GM12878 (cell line): Measurements from ENCODE around the gene ADGRA3. TPM values are rescaled to one million over a fixed set of nuclear protein-coding genes. Genes with fewer than 3 reads are reported as not detected.
A peak's percentile ranks its signal among the peaks of the same experiment; 100 is the strongest.

Source experiments
- ATAC-seq: fragments of 200-7000 bp; cut with Tn5 transposase; 3 replicates; pipeline ENCODE4 v1.9.1; 2020; ENCODE audit warnings: mild to moderate bottlenecking, moderate library complexity
- BruUV-seq: library from RNA; stranded (reverse); fragments of 400-500 nt; replicated peaks from 2 replicates; lab custom pipeline; 2021; lab: Mats Ljungman, UMichigan
- CTCF ChIA-PET: fragments of 300-600 bp; sonication (Branson Sonifier 250); formaldehyde crosslinking; extraction: SDS; loops from one replicate; lab custom pipeline; 2021; ENCODE audit warnings: inconsistent platforms; lab: Yijun Ruan, JAX
- POLR2A ChIA-PET: fragments of 350-600 bp; formaldehyde crosslinking; extraction: SDS; loops from one replicate; lab custom pipeline; 2021; ENCODE audit warnings: inconsistent platforms; lab: Charles Lee
- RAD21 ChIA-PET: fragments of 300-600 bp; sonication (Branson Sonifier 250); formaldehyde crosslinking; loops from one replicate; lab custom pipeline; 2023; ENCODE audit warnings: antibody characterized with exemption; ENCODE audit not compliant: unreplicated experiment; lab: Charles Lee
- SMC1A ChIA-PET: fragments of 300-600 bp; sonication (Branson Sonifier 250); formaldehyde crosslinking; loops from one replicate; lab custom pipeline; 2023; ENCODE audit not compliant: unreplicated experiment, uncharacterized antibody; lab: Charles Lee
- DNase-seq: peaks from one replicate; pipeline ENCODE4 v3.0.0-alpha.2; 2011; ENCODE audit warnings: low read depth, low spot score
- FAIRE-seq: peaks from 3 replicates; lab custom pipeline; 2011; peaks lifted over from hg19 to GRCh38; lab: Jason Lieb, UNC
- H2AFZ ChIP-seq: 2 replicates; pipeline ENCODE4 v1.6.0; 2011; ENCODE audit warnings: low read depth, low read length, control low read depth; ENCODE audit not compliant: control insufficient read depth
- H3K27ac ChIP-seq: 2 replicates; pipeline ENCODE4 v1.5.1; 2011; ENCODE audit warnings: control low read depth; ENCODE audit not compliant: control insufficient read depth, insufficient read depth
- H3K27me3 ChIP-seq, 2 experiments: replicated peaks in 1 of 2; 2 replicates each; pipeline versions ENCODE4 v1.6.0 to v1.6.1; 2011; ENCODE audit warnings: low read length in 1 of 2; ENCODE audit not compliant: control insufficient read depth in 2 of 2, insufficient read depth in 2 of 2
- H3K36me3 ChIP-seq, 2 experiments: 2 replicates each; pipeline ENCODE4 v1.5.1; 2011; ENCODE audit warnings: low read length in 1 of 2; ENCODE audit not compliant: control insufficient read depth in 2 of 2, insufficient read depth in 2 of 2
- H3K4me1 ChIP-seq: 2 replicates; pipeline ENCODE4 v1.6.1; 2011; ENCODE audit warnings: mild to moderate bottlenecking, low read length, moderate library complexity, mixed read lengths; ENCODE audit not compliant: control insufficient read depth, insufficient read depth
- H3K4me2 ChIP-seq: 2 replicates; pipeline ENCODE4 v1.6.0; 2011; ENCODE audit warnings: control low read depth; ENCODE audit not compliant: control insufficient read depth, insufficient read depth
- H3K4me3 ChIP-seq: fragments of 200-600 bp; sonication (generic); 2 replicates; pipeline ENCODE4 v1.5.1; 2016
- H3K79me2 ChIP-seq: 2 replicates; pipeline ENCODE4 v1.6.0; 2011; ENCODE audit warnings: low read length; ENCODE audit not compliant: control insufficient read depth, insufficient read depth
- H3K9ac ChIP-seq: 2 replicates; pipeline ENCODE4 v1.8.0; 2011; ENCODE audit warnings: low read length, control low read depth, mixed read lengths; ENCODE audit not compliant: control insufficient read depth, insufficient read depth
- H3K9me3 ChIP-seq: replicated peaks from 3 replicates; pipeline ENCODE4 v1.5.1; 2011; ENCODE audit warnings: mild to moderate bottlenecking, low read length; ENCODE audit not compliant: control insufficient read depth, insufficient read depth
- H4K20me1 ChIP-seq: 2 replicates; pipeline ENCODE4 v1.6.0; 2011; ENCODE audit not compliant: control insufficient read depth, insufficient read depth
- CHD1 ChIP-seq: IDR thresholded peaks from 2 replicates; pipeline ENCODE4 v1.6.1; 2012; ENCODE audit warnings: low read depth, low read length, improper control_type of control experiment
- MLLT1 ChIP-seq: fragments of 450-650 bp; IDR thresholded peaks from 2 replicates; pipeline ENCODE4 v1.6.1; 2016; ENCODE audit warnings: mild to moderate bottlenecking
- MXI1 ChIP-seq: fragments of 150-350 bp; IDR thresholded peaks from 2 replicates; pipeline ENCODE4 v1.6.1; 2011; ENCODE audit warnings: low read depth, mild to moderate bottlenecking, inconsistent platforms, low read length, improper control_type of control experiment
- NRF1 ChIP-seq: conservative IDR thresholded peaks from 2 replicates; pipeline ENCODE4 v1.6.1; 2011; ENCODE audit warnings: mild to moderate bottlenecking, low read depth, low read length, improper control_type of control experiment
- POLR2A ChIP-seq: IDR thresholded peaks from 2 replicates; pipeline ENCODE4 v1.6.1; 2011; ENCODE audit warnings: low read depth, mild to moderate bottlenecking, low read length
- WGBS: methylation state at CpG from one replicate; pipeline ENCODE4 v1.1.6; 2016; ENCODE audit warnings: low lambda C conversion rate; ENCODE audit not compliant: insufficient replicate concordance, insufficient coverage; ENCODE audit errors: missing lambda C conversion rate; 5-methylcytosine and 5-hydroxymethylcytosine counted together
- in situ Hi-C: fragments of 300-500 bp; cut with MboI; formaldehyde crosslinking; loops from 9 replicates; pipeline ENCODE4 v1.14.3; 2018; ENCODE audit warnings: mixed read lengths
- intact Hi-C: fragments of 100-400 bp; cut with micrococcal nuclease; formaldehyde crosslinking; loops from one replicate; pipeline ENCODE4 v1.14.2; 2022; ENCODE audit not compliant: unreplicated experiment
- polyA plus RNA-seq, 11 experiments: library from polyadenylated mRNA; depleted of rRNA in 4 of 11; unstranded in 6 of 11; stranded (reverse) in 5 of 11; fragments of >200 nt; fragmentation: Nextera tagmentation in 4 of 11; fragmentation: Illumina TruSeq in 1 of 11; extraction: Ambion mirVana in 4 of 11; extraction: Trizol in 1 of 11; gene quantifications; 1 replicate in 1 of 11; 2 replicates in 10 of 11; pipeline versions ENCODE4 v1.2.1 to v1.2.3, GENCODE V29; 2011 to 2016; ENCODE audit warnings: inconsistent platforms in 2 of 11, missing spikeins in 2 of 11, low read depth in 1 of 11
- total RNA-seq, 4 experiments: library from RNA; depleted of rRNA in 3 of 4; stranded (reverse); fragments of >200 nt in 3 of 4; fragmentation: Illumina TruSeq in 1 of 4; extraction: Trizol in 1 of 4; gene quantifications; 2 replicates each; pipeline versions ENCODE4 v1.2.1 to v1.2.3, GENCODE V29; 2013 to 2021
- TF ChIP-seq, protein P1 (sequence below): fragments of 450-650 bp; formaldehyde crosslinking; IDR thresholded peaks from 2 replicates; pipeline ENCODE4 v1.5.0; 2022; ENCODE audit warnings: mild to moderate bottlenecking, missing genetic modification characterization

ADGRA3 gene
- total and polyA plus RNA-seq, 10 of the 15 experiments (the other 5 are each of a cell fraction or from before 2014, with no cell fraction given) = 0.24 to 66.2 (median 2.5) TPM

DNA sequence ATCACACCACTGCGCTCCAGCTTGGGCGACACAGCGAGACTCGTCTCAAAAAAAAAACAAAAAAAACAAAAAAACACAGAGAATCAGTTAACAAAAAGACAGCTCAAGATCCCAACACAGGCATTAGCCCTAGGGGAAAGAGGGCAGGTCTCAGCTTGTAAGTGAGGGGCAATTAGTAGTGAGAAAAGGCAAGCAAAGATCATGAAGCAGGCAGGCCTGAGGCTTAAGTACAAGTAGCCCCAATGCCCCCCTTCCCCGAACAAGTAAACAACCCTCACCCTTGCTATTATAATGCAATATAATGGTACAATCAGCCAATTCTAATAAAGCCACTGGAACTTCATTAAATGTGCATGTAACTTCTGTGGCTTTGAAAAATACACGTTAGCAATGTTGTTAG lies 17.0 kb downstream of the ADGRA3 start:
- WGBS = 30% methylated on average over 6 of the region's 6 CpGs
- H3K9me3 ChIP-seq = no peaks in the 10 kb centered on the region
- H2AFZ ChIP-seq = no peak overlapping the region
- intact Hi-C loops = no loop called here
- ATAC-seq (no peak), DNase-seq (no peak), FAIRE-seq (no peak)
- H3K9ac ChIP-seq = no peak overlapping the region
- in situ Hi-C loops = no loop called here
- no peak overlapping the region for H3K4me3 ChIP-seq
- H3K36me3 ChIP-seq = no peaks in the 10 kb centered on the region
- H3K4me2 ChIP-seq = no peak overlapping the region
- no peak for TF ChIP-seq CHD1
- no peak for TF ChIP-seq MXI1
- TF ChIP-seq MLLT1 = peak; percentile 67; the same call in 1 of the 2 replicates
- no peak for TF ChIP-seq NRF1
- TF ChIP-seq, protein P1, sequence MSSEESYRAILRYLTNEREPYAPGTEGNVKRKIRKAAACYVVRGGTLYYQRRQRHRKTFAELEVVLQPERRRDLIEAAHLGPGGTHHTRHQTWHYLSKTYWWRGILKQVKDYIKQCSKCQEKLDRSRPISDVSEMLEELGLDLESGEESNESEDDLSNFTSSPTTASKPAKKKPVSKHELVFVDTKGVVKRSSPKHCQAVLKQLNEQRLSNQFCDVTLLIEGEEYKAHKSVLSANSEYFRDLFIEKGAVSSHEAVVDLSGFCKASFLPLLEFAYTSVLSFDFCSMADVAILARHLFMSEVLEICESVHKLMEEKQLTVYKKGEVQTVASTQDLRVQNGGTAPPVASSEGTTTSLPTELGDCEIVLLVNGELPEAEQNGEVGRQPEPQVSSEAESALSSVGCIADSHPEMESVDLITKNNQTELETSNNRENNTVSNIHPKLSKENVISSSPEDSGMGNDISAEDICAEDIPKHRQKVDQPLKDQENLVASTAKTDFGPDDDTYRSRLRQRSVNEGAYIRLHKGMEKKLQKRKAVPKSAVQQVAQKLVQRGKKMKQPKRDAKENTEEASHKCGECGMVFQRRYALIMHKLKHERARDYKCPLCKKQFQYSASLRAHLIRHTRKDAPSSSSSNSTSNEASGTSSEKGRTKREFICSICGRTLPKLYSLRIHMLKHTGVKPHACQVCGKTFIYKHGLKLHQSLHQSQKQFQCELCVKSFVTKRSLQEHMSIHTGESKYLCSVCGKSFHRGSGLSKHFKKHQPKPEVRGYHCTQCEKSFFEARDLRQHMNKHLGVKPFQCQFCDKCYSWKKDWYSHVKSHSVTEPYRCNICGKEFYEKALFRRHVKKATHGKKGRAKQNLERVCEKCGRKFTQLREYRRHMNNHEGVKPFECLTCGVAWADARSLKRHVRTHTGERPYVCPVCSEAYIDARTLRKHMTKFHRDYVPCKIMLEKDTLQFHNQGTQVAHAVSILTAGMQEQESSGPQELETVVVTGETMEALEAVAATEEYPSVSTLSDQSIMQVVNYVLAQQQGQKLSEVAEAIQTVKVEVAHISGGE (CRISPR knock-in tag) = no peak
- TF ChIP-seq POLR2A = no peak
- ChIA-PET SMC1A (interaction anchor here (0.7 to 10.8 kb wide), 4 partner anchors 10 to 52 kb away, joined by 3 to 272 read pairs (median 13); no protein-coding TSS in a partner anchor), POLR2A (interaction anchor here (0.6 to 4.8 kb wide), 6 partner anchors 8 to 1818 kb away, joined by 3 to 59 read pairs (median 3); no protein-coding TSS in a partner anchor), RAD21 (interaction anchor here (0.9 to 1.9 kb wide), 6 partner anchors 11 to 109 kb away, joined by 3 to 6 read pairs (median 3); no protein-coding TSS in a partner anchor), CTCF (interaction anchor here (0.7 to 3.8 kb wide), 3 partner anchors 12 to 36 kb away, joined by 3 to 23 read pairs (median 3); no protein-coding TSS in a partner anchor)
- no TSS peak for BruUV-seq
- H3K79me2 ChIP-seq = no peaks in the 10 kb centered on the region
- no peaks in the 10 kb centered on the region for H4K20me1 ChIP-seq
- H3K27me3 ChIP-seq = no peaks in the 10 kb centered on the region
- no peak overlapping the region for H3K27ac ChIP-seq
- no peaks in the 10 kb centered on the region for H3K4me1 ChIP-seq
